ES-I3 (cell line): ENCODE data around the gene MAN1A1.
"Not testable (repeated sequence)": the region's sequence is repeated elsewhere in the genome, so short reads cannot be mapped to it uniquely, and the experiment has no call there.

Experiments
- H3K36me3 ChIP-seq: 2 replicates; pipeline ENCODE4 v1.6.1; 2013; ENCODE audit warnings: mild to moderate bottlenecking, low read length, control low read depth, moderate library complexity; ENCODE audit not compliant: insufficient read depth
- H3K4me1 ChIP-seq: 2 replicates; pipeline ENCODE4 v1.6.1; 2013; ENCODE audit warnings: mild to moderate bottlenecking, control low read depth, low read length; ENCODE audit not compliant: insufficient read depth
- H3K9ac ChIP-seq: 2 replicates; pipeline ENCODE4 v1.6.1; 2013; ENCODE audit warnings: low read depth, mild to moderate bottlenecking, low read length, moderate library complexity
- H3K9me3 ChIP-seq: 2 replicates; pipeline ENCODE4 v1.6.1; 2013; ENCODE audit warnings: mild to moderate bottlenecking, low read length, moderate library complexity; ENCODE audit not compliant: control insufficient read depth, insufficient read depth

Gene MAN1A1

GRCh38 chr6:119311514-119312142 is 37.9 kb downstream of the MAN1A1 start:
- H3K4me1 ChIP-seq = peaks cover 10% of the 10 kb centered on the region; the same call in 1 of the 2 replicates
- H3K9me3 ChIP-seq = no peaks in the 10 kb centered on the region
- H3K36me3 ChIP-seq = no peaks in the 10 kb centered on the region
- no peak overlapping the region for H3K9ac ChIP-seq

- no peak overlapping the region for H3K9ac ChIP-seq
- H3K9me3 ChIP-seq = no peaks in the 10 kb centered on the region
- peaks cover 10% of the 10 kb centered on the region; the same call in 1 of the 2 replicates for H3K4me1 ChIP-seq
- H3K36me3 ChIP-seq = no peaks in the 10 kb centered on the region
These were observed 39.0 kb downstream of the MAN1A1 start for GRCh38 chr6:119310486-119311036.

GRCh38 chr6:119308991-119309657 is 40.4 kb downstream of the MAN1A1 start:
- Histone ChIP-seq H3K9ac (no peak overlapping the region), H3K36me3 (no peaks in the 10 kb centered on the region), H3K9me3 (no peaks in the 10 kb centered on the region), H3K4me1 (peaks cover 10% of the 10 kb centered on the region; the same call in 1 of the 2 replicates)

- no peaks in the 10 kb centered on the region for H3K9me3 ChIP-seq
- peaks cover 10% of the 10 kb centered on the region; the same call in 1 of the 2 replicates for H3K4me1 ChIP-seq
- H3K9ac ChIP-seq = no peak overlapping the region
- H3K36me3 ChIP-seq = no peaks in the 10 kb centered on the region
These were observed 41.5 kb downstream of the MAN1A1 start for GRCh38 chr6:119308048-119308570.

GRCh38 chr6:119307056-119307455 is 42.5 kb downstream of the MAN1A1 start:
- H3K9ac ChIP-seq = no peak overlapping the region

GRCh38 chr6:119306396-119306968 is 43.1 kb downstream of the MAN1A1 start:
- H3K9ac ChIP-seq = no peak overlapping the region
- peaks cover 10% of the 10 kb centered on the region; the same call in 1 of the 2 replicates for H3K4me1 ChIP-seq
- no peaks in the 10 kb centered on the region for H3K36me3 ChIP-seq

More at GRCh38 chr6:119307056-119307455, 42.5 kb downstream of the MAN1A1 start:
- peaks cover 10% of the 10 kb centered on the region; the same call in 1 of the 2 replicates for H3K4me1 ChIP-seq
- no peaks in the 10 kb centered on the region for H3K36me3 ChIP-seq
- no peaks in the 10 kb centered on the region for H3K9me3 ChIP-seq

GRCh38 chr6:119303164-119303887 is 46.2 kb downstream of the MAN1A1 start:
- H3K9me3 ChIP-seq = no peaks in the 10 kb centered on the region
- no peak overlapping the region for H3K9ac ChIP-seq
- H3K4me1 ChIP-seq = 0 out of 2 replicates have a peak, but pooled peaks cover 2% of the 10 kb centered on the region
- no peaks in the 10 kb centered on the region for H3K36me3 ChIP-seq

More at GRCh38 chr6:119306396-119306968, 43.1 kb downstream of the MAN1A1 start:
- no peaks in the 10 kb centered on the region for H3K9me3 ChIP-seq

GRCh38 chr6:119301429-119301828 is 48.1 kb downstream of the MAN1A1 start:
- Histone ChIP-seq H3K9me3 (no peaks in the 10 kb centered on the region), H3K9ac (no peak overlapping the region), H3K4me1 (peaks cover 3% of the 10 kb centered on the region), H3K36me3 (no peaks in the 10 kb centered on the region)

- no peaks in the 10 kb centered on the region for H3K36me3 ChIP-seq
These were observed 49.9 kb downstream of the MAN1A1 start for GRCh38 chr6:119299694-119300093.

GRCh38 chr6:119297049-119297448 is 52.5 kb downstream of the MAN1A1 start:
- Histone ChIP-seq H3K9ac (no peak overlapping the region), H3K4me1 (peaks cover 14% of the 10 kb centered on the region), H3K9me3 (no peaks in the 10 kb centered on the region), H3K36me3 (no peaks in the 10 kb centered on the region)

More at GRCh38 chr6:119299694-119300093, 49.9 kb downstream of the MAN1A1 start:
- Histone ChIP-seq H3K9me3 (no peaks in the 10 kb centered on the region), H3K4me1 (peaks cover 14% of the 10 kb centered on the region), H3K9ac (no peak overlapping the region)

GRCh38 chr6:119296036-119297035 is 53.2 kb downstream of the MAN1A1 start:
- H3K9me3 ChIP-seq = no peaks in the 10 kb centered on the region
- no peaks in the 10 kb centered on the region for H3K36me3 ChIP-seq
- no peak overlapping the region for H3K9ac ChIP-seq
- peaks cover 14% of the 10 kb centered on the region for H3K4me1 ChIP-seq

GRCh38 chr6:119294984-119295383 is 54.6 kb downstream of the MAN1A1 start:
- no peaks in the 10 kb centered on the region for H3K9me3 ChIP-seq
- H3K4me1 ChIP-seq = peaks cover 14% of the 10 kb centered on the region
- H3K9ac ChIP-seq = no peak overlapping the region
- no peaks in the 10 kb centered on the region for H3K36me3 ChIP-seq

GRCh38 chr6:119291060-119291459 is 58.5 kb downstream of the MAN1A1 start:
- not testable (repeated sequence) for H3K9me3 ChIP-seq, H3K36me3 ChIP-seq, H3K4me1 ChIP-seq, H3K9ac ChIP-seq
